Mesenchymal stem cell (in vitro differentiated cells and primary cell): ENCODE data around the gene SLC15A1.

ENCODE experiments used
- DNase-seq: peaks from one replicate; pipeline ENCODE4 v3.0.0-alpha.2; 2013
- H2AFZ ChIP-seq: one replicate; pipeline ENCODE4 v1.6.1; 2013; ENCODE audit warnings: low read depth, mild to moderate bottlenecking, control low read depth, inconsistent platforms, low read length, moderate library complexity
- H2AK5ac ChIP-seq: 2 replicates; pipeline ENCODE4 v1.6.1; 2013; ENCODE audit warnings: low read length, moderate library complexity, mild to moderate bottlenecking, inconsistent platforms; ENCODE audit not compliant: severe bottlenecking
- H2BK120ac ChIP-seq: one replicate; pipeline ENCODE4 v1.6.1; 2013; ENCODE audit warnings: low read depth, mild to moderate bottlenecking, inconsistent platforms, low read length, moderate library complexity
- H2BK12ac ChIP-seq, 2 experiments: one replicate each; pipeline ENCODE4 v1.6.1; 2013; ENCODE audit warnings: inconsistent platforms in 2 of 2, low read length in 2 of 2, mild to moderate bottlenecking in 2 of 2, moderate library complexity in 2 of 2, control low read depth in 1 of 2
- H2BK15ac ChIP-seq: one replicate; pipeline ENCODE4 v1.6.1; 2013; ENCODE audit warnings: mild to moderate bottlenecking, low read depth, inconsistent platforms; ENCODE audit not compliant: poor library complexity, severe bottlenecking
- H2BK5ac ChIP-seq: 2 replicates; pipeline ENCODE4 v1.6.1; 2013; ENCODE audit warnings: low read depth, mild to moderate bottlenecking, low read length, control low read depth, inconsistent platforms; ENCODE audit not compliant: poor library complexity, severe bottlenecking
- H3K14ac ChIP-seq, 2 experiments: one replicate each; pipeline ENCODE4 v1.6.1; 2013; ENCODE audit warnings: inconsistent platforms in 2 of 2, low read length in 2 of 2, control low read depth in 1 of 2, mild to moderate bottlenecking in 1 of 2, moderate library complexity in 1 of 2
- H3K18ac ChIP-seq, 2 experiments: one replicate each; pipeline ENCODE4 v1.6.1; 2013; ENCODE audit warnings: inconsistent platforms in 2 of 2, low read length in 2 of 2, control low read depth in 1 of 2, low read depth in 1 of 2, mild to moderate bottlenecking in 1 of 2
- H3K23ac ChIP-seq, 2 experiments: one replicate each; pipeline ENCODE4 v1.6.1; 2013; ENCODE audit warnings: inconsistent platforms in 2 of 2, low read length in 2 of 2, mild to moderate bottlenecking in 2 of 2, moderate library complexity in 2 of 2, control low read depth in 1 of 2
- H3K27ac ChIP-seq: 2 replicates; pipeline ENCODE4 v1.5.1; 2013; ENCODE audit warnings: mild to moderate bottlenecking, moderate library complexity, low read length, control low read depth, inconsistent platforms; ENCODE audit not compliant: poor library complexity, severe bottlenecking
- H3K27me3 ChIP-seq, 2 experiments: 2 replicates each; pipeline versions ENCODE4 v1.6.1 to v1.7.0; 2013; ENCODE audit warnings: low read length in 2 of 2, mild to moderate bottlenecking in 2 of 2, moderate library complexity in 2 of 2, control low read depth in 1 of 2, inconsistent platforms in 1 of 2; ENCODE audit not compliant: control insufficient read depth in 1 of 2, insufficient read depth in 1 of 2
- H3K36me3 ChIP-seq, 2 experiments: 2 replicates each; pipeline versions ENCODE4 v1.6.1 to v1.7.0; 2013; ENCODE audit warnings: low read length in 2 of 2, control low read depth in 1 of 2, inconsistent platforms in 1 of 2, low read depth in 1 of 2, mild to moderate bottlenecking in 1 of 2; ENCODE audit not compliant: insufficient read depth in 2 of 2, control insufficient read depth in 1 of 2
- H3K4ac ChIP-seq, 2 experiments: one replicate each; pipeline ENCODE4 v1.6.1; 2013; ENCODE audit warnings: inconsistent platforms in 2 of 2, low read length in 2 of 2, mild to moderate bottlenecking in 2 of 2, moderate library complexity in 2 of 2, control low read depth in 1 of 2, low read depth in 1 of 2
- H3K4me1 ChIP-seq: 2 replicates; pipeline ENCODE4 v1.6.1; 2013; ENCODE audit warnings: low read depth, low read length, control low read depth; ENCODE audit not compliant: control insufficient read depth, insufficient read depth
- H3K4me2 ChIP-seq: 2 replicates; pipeline ENCODE4 v1.6.1; 2013; ENCODE audit warnings: low read length, mild to moderate bottlenecking, inconsistent platforms; ENCODE audit not compliant: poor library complexity, severe bottlenecking
- H3K4me3 ChIP-seq, 2 experiments: 2 replicates each; pipeline versions ENCODE4 v1.5.1 to v1.7.0; 2013; ENCODE audit warnings: low read length in 2 of 2, mild to moderate bottlenecking in 2 of 2, control low read depth in 1 of 2, low read depth in 1 of 2; ENCODE audit not compliant: insufficient read depth in 1 of 2
- H3K79me1 ChIP-seq: replicated peaks from 2 replicates; pipeline ENCODE4 v1.6.1; 2013; ENCODE audit warnings: mild to moderate bottlenecking, control low read depth, low read length, inconsistent platforms; ENCODE audit not compliant: poor library complexity, severe bottlenecking
- H3K9ac ChIP-seq: 2 replicates; pipeline ENCODE4 v1.7.0; 2013; ENCODE audit warnings: mild to moderate bottlenecking, low read length, moderate library complexity
- H3K9me3 ChIP-seq: 2 replicates; pipeline ENCODE4 v1.7.0; 2013; ENCODE audit warnings: mild to moderate bottlenecking, low read length; ENCODE audit not compliant: control insufficient read depth
- H4K8ac ChIP-seq: one replicate; pipeline ENCODE4 v1.6.1; 2013; ENCODE audit warnings: inconsistent platforms, mild to moderate bottlenecking, low read length, moderate library complexity
- H4K91ac ChIP-seq: one replicate; pipeline ENCODE4 v1.6.1; 2013; ENCODE audit warnings: mild to moderate bottlenecking, low read length, inconsistent platforms
- WGBS: methylation state at CpG from one replicate; pipeline ENCODE4 v1.1.7; 2013; ENCODE audit warnings: mixed read lengths; 5-methylcytosine and 5-hydroxymethylcytosine counted together

SLC15A1 gene

DNA sequence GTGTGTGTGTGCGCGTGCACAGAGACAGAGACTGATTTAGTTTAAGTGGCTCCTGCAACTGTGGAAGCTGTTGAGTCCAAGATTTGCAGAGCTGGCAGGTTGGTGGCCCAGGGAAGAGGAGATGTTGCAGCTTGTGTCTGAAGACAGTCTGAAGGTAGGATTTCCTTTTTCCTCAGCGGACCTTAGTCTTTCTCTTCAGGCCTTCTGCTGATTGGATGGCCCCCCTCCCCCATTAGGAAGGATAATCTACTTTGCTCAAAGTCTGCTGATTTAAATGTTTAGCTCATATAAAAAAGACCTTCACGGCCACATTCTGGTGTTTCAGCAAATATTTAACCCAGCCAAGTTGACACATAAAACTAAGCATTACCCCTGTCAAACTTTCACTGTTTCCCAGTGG, 84.3 kb downstream of the SLC15A1 start:
- no peak overlapping the region for H3K4ac ChIP-seq
- no peak overlapping the region for H4K8ac ChIP-seq
- H3K4me1 ChIP-seq: peaks cover 9% of the 10 kb centered on the region
- H3K27ac ChIP-seq: no peak overlapping the region
- no peaks in the 10 kb centered on the region for H3K79me1 ChIP-seq
- no peak overlapping the region for H3K23ac ChIP-seq
- no peak for DNase-seq
- H2BK15ac ChIP-seq: no peak overlapping the region
- H3K9ac ChIP-seq: no peak overlapping the region
- no peaks in the 10 kb centered on the region for H3K36me3 ChIP-seq
- no peak overlapping the region for H4K91ac ChIP-seq
- no peak overlapping the region for H3K4me3 ChIP-seq
- H3K14ac ChIP-seq: no peak overlapping the region
- 95% methylated on average over 3 of the region's 4 CpGs for WGBS
- no peak overlapping the region for H3K18ac ChIP-seq
- no peak overlapping the region for H2AK5ac ChIP-seq
- H2BK5ac ChIP-seq: no peak overlapping the region
- H3K9me3 ChIP-seq: no peaks in the 10 kb centered on the region
- no peak overlapping the region for H2BK12ac ChIP-seq
- no peak overlapping the region for H3K4me2 ChIP-seq
- no peak overlapping the region for H2AFZ ChIP-seq
- no peak overlapping the region for H2BK120ac ChIP-seq
- no peaks in the 10 kb centered on the region for H3K27me3 ChIP-seq

- H3K36me3 ChIP-seq: no peaks in the 10 kb centered on the region
- no peak overlapping the region for H2BK5ac ChIP-seq
- no peak overlapping the region for H3K14ac ChIP-seq
- H4K8ac ChIP-seq: no peak overlapping the region
- peaks cover 8% of the 10 kb centered on the region for H3K4me1 ChIP-seq
- H2BK120ac ChIP-seq: no peak overlapping the region
- DNase-seq: no peak
- H2BK12ac ChIP-seq: no peak overlapping the region
- H3K4ac ChIP-seq: no peak overlapping the region
- H3K9ac ChIP-seq: no peak overlapping the region
- no peaks in the 10 kb centered on the region for H3K79me1 ChIP-seq
- peaks cover 0 to 7% of the 10 kb centered on the region in 2 experiments for H3K27me3 ChIP-seq
- H2AK5ac ChIP-seq: no peak overlapping the region
- H3K23ac ChIP-seq: no peak overlapping the region
- H3K4me2 ChIP-seq: no peak overlapping the region
- H3K18ac ChIP-seq: no peak overlapping the region
- H2AFZ ChIP-seq: no peak overlapping the region
- no peak overlapping the region for H3K27ac ChIP-seq
- H3K4me3 ChIP-seq: no peak overlapping the region
- H3K9me3 ChIP-seq: no peaks in the 10 kb centered on the region
- no peak overlapping the region for H4K91ac ChIP-seq
- no peak overlapping the region for H2BK15ac ChIP-seq
Observed at GRCh38 chr13:98665638-98665995, 86.9 kb downstream of the SLC15A1 start.

DNA sequence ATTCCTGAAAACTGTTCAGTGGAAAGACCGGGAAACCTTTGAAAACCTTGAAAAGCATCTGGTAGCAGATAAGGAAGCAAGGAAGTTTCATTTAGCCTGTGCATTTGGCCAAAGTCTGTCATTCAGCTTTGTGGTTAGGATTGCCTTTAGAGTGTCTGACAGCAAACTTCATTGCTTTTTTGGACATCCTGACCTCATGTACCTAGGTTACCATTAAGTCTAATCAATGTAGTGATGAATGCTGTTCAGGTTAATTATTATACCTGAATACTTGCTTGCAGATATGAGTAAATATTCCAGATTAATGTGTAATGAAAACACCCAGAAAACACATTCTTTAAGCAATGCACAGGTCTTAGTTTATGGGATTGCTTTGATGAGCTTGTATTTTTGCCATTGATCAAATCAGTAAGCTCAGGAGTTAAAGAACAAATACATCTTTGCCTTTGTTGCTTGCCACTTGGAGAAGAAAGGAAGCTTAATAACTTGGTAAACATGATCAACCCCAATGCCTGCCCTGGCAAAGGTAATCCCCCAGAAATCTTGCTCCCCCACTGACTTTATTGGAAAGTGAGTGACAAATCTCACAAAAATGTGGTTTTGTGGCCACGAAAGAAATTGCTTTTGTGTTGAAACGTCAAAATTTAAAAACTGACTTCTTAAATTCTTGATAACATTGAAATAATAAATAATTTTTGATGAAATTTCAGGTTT, 87.4 kb downstream of the SLC15A1 start:
- H2AFZ ChIP-seq: no peak overlapping the region
- no peaks in the 10 kb centered on the region for H3K79me1 ChIP-seq
- no peak overlapping the region for H2BK120ac ChIP-seq
- H3K4me2 ChIP-seq: no peak overlapping the region
- H2BK15ac ChIP-seq: no peak overlapping the region
- peaks cover 8% of the 10 kb centered on the region for H3K4me1 ChIP-seq
- no peak overlapping the region for H3K18ac ChIP-seq
- no peak overlapping the region for H3K23ac ChIP-seq
- H2AK5ac ChIP-seq: no peak overlapping the region
- H3K9me3 ChIP-seq: no peaks in the 10 kb centered on the region
- no peak overlapping the region for H3K4ac ChIP-seq
- H2BK5ac ChIP-seq: no peak overlapping the region
- no peaks in the 10 kb centered on the region for H3K36me3 ChIP-seq
- H3K14ac ChIP-seq: no peak overlapping the region
- H3K4me3 ChIP-seq: no peak overlapping the region
- H3K27ac ChIP-seq: no peak overlapping the region
- no peak overlapping the region for H4K91ac ChIP-seq
- 38% methylated on average over 1 of the region's 3 CpGs for WGBS
- no peak overlapping the region for H4K8ac ChIP-seq
- no peak for DNase-seq
- H2BK12ac ChIP-seq: no peak overlapping the region
- H3K27me3 ChIP-seq: peaks cover 0 to 7% of the 10 kb centered on the region in 2 experiments
- H3K9ac ChIP-seq: no peak overlapping the region

DNA sequence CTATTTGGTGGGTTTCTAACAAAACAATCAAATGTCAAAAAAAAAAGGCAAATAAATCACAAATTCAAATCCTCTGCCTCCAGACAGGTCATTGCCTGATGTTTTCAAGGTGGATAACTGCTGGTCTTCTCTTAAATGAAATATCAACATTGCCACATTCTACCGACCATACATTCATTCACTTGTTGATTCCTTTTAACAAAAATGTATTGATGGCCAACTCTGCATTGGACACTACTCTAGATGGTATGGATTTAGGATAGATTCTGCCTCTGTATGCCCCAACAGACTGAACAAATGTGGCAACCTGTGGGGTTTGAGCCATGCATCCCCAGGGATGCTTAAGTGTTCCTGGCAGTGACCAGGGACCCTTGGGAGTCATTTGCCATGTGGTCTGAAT, 88.0 kb downstream of the SLC15A1 start:
- no peak for DNase-seq

More for the DNA sequence above, 88.0 kb downstream of the SLC15A1 start:
- H3K14ac ChIP-seq: no peak overlapping the region
- H3K4me1 ChIP-seq: peaks cover 8% of the 10 kb centered on the region
- peaks cover 0 to 7% of the 10 kb centered on the region in 2 experiments for H3K27me3 ChIP-seq
- H2AFZ ChIP-seq: no peak overlapping the region
- no peak overlapping the region for H3K9ac ChIP-seq
- no peak overlapping the region for H2BK12ac ChIP-seq
- no peak overlapping the region for H3K4ac ChIP-seq
- no peak overlapping the region for H3K18ac ChIP-seq
- H4K8ac ChIP-seq: no peak overlapping the region
- no peaks in the 10 kb centered on the region for H3K9me3 ChIP-seq
- H3K23ac ChIP-seq: no peak overlapping the region
- no peak overlapping the region for H3K27ac ChIP-seq
- H3K4me2 ChIP-seq: no peak overlapping the region
- no peak overlapping the region for H2AK5ac ChIP-seq
- H4K91ac ChIP-seq: no peak overlapping the region
- no CpG with 5 or more reads among the region's 1 CpG for WGBS
- no peak overlapping the region for H2BK120ac ChIP-seq
- no peak overlapping the region for H2BK15ac ChIP-seq
- no peak overlapping the region for H3K4me3 ChIP-seq
- H2BK5ac ChIP-seq: no peak overlapping the region
- H3K36me3 ChIP-seq: no peaks in the 10 kb centered on the region
- H3K79me1 ChIP-seq: no peaks in the 10 kb centered on the region
